Astrocyte (in vitro differentiated cells and primary cell): ENCODE data around the gene TSSK3. TPM values are rescaled to one million over a fixed set of nuclear protein-coding genes. Genes with fewer than 3 reads are reported as not detected.

Experiments
- DNase-seq: peaks from one replicate; pipeline ENCODE4 v3.0.0-alpha.2; 2010; ENCODE audit warnings: low read depth
- FAIRE-seq: peaks from 2 replicates; lab custom pipeline; 2011; peaks lifted over from hg19 to GRCh38; lab: Jason Lieb, UNC
- H2AFZ ChIP-seq: 2 replicates; pipeline ENCODE4 v1.6.0; 2012; ENCODE audit warnings: low read depth, low read length, inconsistent platforms
- H3K27ac ChIP-seq: 2 replicates; pipeline ENCODE4 v1.5.1; 2011; ENCODE audit warnings: low read depth, low read length, inconsistent platforms
- H3K27me3 ChIP-seq: 2 replicates; pipeline ENCODE4 v1.6.0; 2011; ENCODE audit warnings: low read length, inconsistent platforms; ENCODE audit not compliant: insufficient read depth
- H3K36me3 ChIP-seq: 2 replicates; pipeline ENCODE4 v1.5.1; 2011; ENCODE audit warnings: low read length, inconsistent platforms; ENCODE audit not compliant: insufficient read depth
- H3K4me1 ChIP-seq: 2 replicates; pipeline ENCODE4 v1.5.1; 2011; ENCODE audit warnings: low read length, inconsistent platforms; ENCODE audit not compliant: insufficient read depth
- H3K4me2 ChIP-seq: 2 replicates; pipeline ENCODE4 v1.6.0; 2012; ENCODE audit warnings: low read length, inconsistent platforms
- H3K4me3 ChIP-seq: 2 replicates; pipeline ENCODE4 v1.5.1; 2011; ENCODE audit warnings: low read depth, mild to moderate bottlenecking, low read length, inconsistent platforms; ENCODE audit not compliant: insufficient read depth
- H3K79me2 ChIP-seq: 2 replicates; pipeline ENCODE4 v1.6.0; 2012; ENCODE audit warnings: mild to moderate bottlenecking, low read length, inconsistent platforms; ENCODE audit not compliant: insufficient read depth
- H3K9ac ChIP-seq: 2 replicates; pipeline ENCODE4 v1.6.0; 2012; ENCODE audit warnings: mild to moderate bottlenecking, low read length, inconsistent platforms
- H3K9me3 ChIP-seq: 2 replicates; pipeline ENCODE4 v1.5.1; 2012; ENCODE audit warnings: low read depth, mild to moderate bottlenecking, low read length, inconsistent platforms; ENCODE audit not compliant: insufficient read depth
- H4K20me1 ChIP-seq: 2 replicates; pipeline ENCODE4 v1.6.0; 2012; ENCODE audit warnings: low read length, inconsistent platforms; ENCODE audit not compliant: insufficient read depth
- H3K27ac Mint-ChIP-seq: one replicate; pipeline ENCODE4 v1.8.0; 2021; ENCODE audit warnings: mild to moderate bottlenecking, mixed read lengths; ENCODE audit not compliant: unreplicated experiment
- H3K27me3 Mint-ChIP-seq: one replicate; pipeline ENCODE4 v1.8.0; 2021; ENCODE audit warnings: low read depth, mixed read lengths; ENCODE audit not compliant: unreplicated experiment
- H3K36me3 Mint-ChIP-seq: one replicate; pipeline ENCODE4 v1.8.0; 2021; ENCODE audit warnings: low read depth, mixed read lengths; ENCODE audit not compliant: unreplicated experiment
- H3K4me1 Mint-ChIP-seq: one replicate; pipeline ENCODE4 v1.8.0; 2021; ENCODE audit warnings: low read depth, mixed read lengths; ENCODE audit not compliant: unreplicated experiment
- H3K4me3 Mint-ChIP-seq: one replicate; pipeline ENCODE4 v1.8.0; 2021; ENCODE audit warnings: mild to moderate bottlenecking, moderate library complexity, mixed read lengths; ENCODE audit not compliant: unreplicated experiment
- H3K9me3 Mint-ChIP-seq: one replicate; pipeline ENCODE4 v1.8.0; 2021; ENCODE audit warnings: mild to moderate bottlenecking, mixed read lengths; ENCODE audit not compliant: unreplicated experiment
- CTCF ChIP-seq: IDR thresholded peaks from 2 replicates; pipeline ENCODE4 v1.5.1; 2011; ENCODE audit warnings: low read depth, mild to moderate bottlenecking, inconsistent platforms, low read length, moderate library complexity; ENCODE audit not compliant: insufficient read depth
- EZH2 ChIP-seq: IDR thresholded peaks from 2 replicates; pipeline ENCODE4 v1.6.1; 2012; ENCODE audit warnings: mild to moderate bottlenecking, low read length, inconsistent platforms; ENCODE audit not compliant: insufficient read depth
- total RNA-seq: library from RNA; stranded (reverse); gene quantifications from 2 replicates; pipeline ENCODE4 v1.2.1, GENCODE V29; 2021

Gene TSSK3
- total RNA-seq, 1 donor from 2014 or later: 0.32 TPM

- H3K27me3 Mint-ChIP-seq: no peaks in the 10 kb centered on the region
- Histone ChIP-seq H4K20me1 (peaks cover 16% of the 10 kb centered on the region), H3K9me3 (no peaks in the 10 kb centered on the region), H3K4me2 (no peak overlapping the region), H3K79me2 (no peaks in the 10 kb centered on the region), H3K4me3 (no peak overlapping the region), H3K27ac (no peak overlapping the region), H3K27me3 (no peaks in the 10 kb centered on the region), H3K9ac (no peak overlapping the region), H3K36me3 (peaks cover 48% of the 10 kb centered on the region), H3K4me1 (no peaks in the 10 kb centered on the region), H2AFZ (no peak overlapping the region)
- H3K27ac Mint-ChIP-seq: peak overlapping the region; percentile 66
- FAIRE-seq (no peak), DNase-seq (no peak)
- H3K36me3 Mint-ChIP-seq: peaks cover 31% of the 10 kb centered on the region
- H3K4me3 Mint-ChIP-seq: no peak overlapping the region
- H3K9me3 Mint-ChIP-seq: no peaks in the 10 kb centered on the region
- H3K4me1 Mint-ChIP-seq: no peaks in the 10 kb centered on the region
- TF ChIP-seq EZH2 (no peak), CTCF (no peak)
These were observed 11.8 kb downstream of the TSSK3 start for GRCh38 chr1:32373996-32374592.

- peaks cover 61% of the 10 kb centered on the region for H3K36me3 ChIP-seq
- no peaks in the 10 kb centered on the region for H3K4me1 Mint-ChIP-seq
- no peak for FAIRE-seq
These were observed 13.9 kb downstream of the TSSK3 start for GRCh38 chr1:32376199-32376598.

More at GRCh38 chr1:32376199-32376598, 13.9 kb downstream of the TSSK3 start:
- Histone ChIP-seq H3K27me3 (no peaks in the 10 kb centered on the region), H3K9ac (no peak overlapping the region), H3K4me2 (no peak overlapping the region), H3K79me2 (no peaks in the 10 kb centered on the region), H3K4me3 (no peak overlapping the region), H3K27ac (no peak overlapping the region), H4K20me1 (peaks cover 16% of the 10 kb centered on the region), H2AFZ (no peak overlapping the region), H3K9me3 (no peaks in the 10 kb centered on the region), H3K4me1 (no peaks in the 10 kb centered on the region)
- Mint-ChIP-seq H3K36me3 (peaks cover 40% of the 10 kb centered on the region), H3K27me3 (no peaks in the 10 kb centered on the region), H3K9me3 (no peaks in the 10 kb centered on the region), H3K4me3 (no peak overlapping the region), H3K27ac (no peak overlapping the region)
- TF ChIP-seq EZH2: no peak
- TF ChIP-seq CTCF: no peak
- DNase-seq: no peak
